Measurements from ENCODE around the gene KCNQ1. TPM values are rescaled to one million over a fixed set of nuclear protein-coding genes. Genes with fewer than 3 reads are reported as not detected.

KCNQ1 gene
- total and polyA plus RNA-seq, 2 donors (not counting 1 experiment from before 2014, with no cell fraction given), result 21.5 to 28.8 TPM

DNA sequence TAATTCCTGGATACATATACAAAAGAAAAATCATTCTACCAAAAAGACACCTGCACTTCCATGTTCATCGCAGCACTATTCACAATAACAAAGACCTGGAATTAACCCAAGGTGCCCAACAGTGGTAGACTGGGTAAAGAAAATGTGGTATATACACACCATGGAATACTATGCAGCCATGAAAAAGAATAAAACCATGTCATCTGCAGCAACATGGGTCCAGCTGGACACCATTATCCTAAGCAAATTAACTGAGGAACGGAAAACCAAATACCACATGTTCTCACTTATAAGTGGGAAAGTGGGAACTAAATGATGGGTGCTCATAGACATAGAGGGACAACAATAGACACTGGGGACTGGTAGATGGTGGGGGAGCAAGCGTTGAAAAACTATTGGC is 5.0 kb upstream of the KCNQ1 start:
- no peak overlapping the region for H3K27ac ChIP-seq (ENCODE audit: low read length in 2 of 2)
- no peaks in the 10 kb centered on the region for H3K36me3 ChIP-seq (replicated peaks in 1 of 2; ENCODE audit: control extremely low read depth in 1 of 2, control insufficient read depth in 1 of 2, extremely low read depth in 1 of 2, insufficient read depth in 2 of 2, low read length in 1 of 2)
- H3K9me3 ChIP-seq (ENCODE audit: control extremely low read depth in 1 of 3, control insufficient read depth in 2 of 3, insufficient read depth in 1 of 3, low read length in 2 of 3), result peaks cover 0 to 21% (median 0%) of the 10 kb centered on the region in 3 donors
- H3K79me2 ChIP-seq (ENCODE audit: control insufficient read depth, insufficient read depth, low read length), result no peaks in the 10 kb centered on the region
- no peak overlapping the region for H3K9ac ChIP-seq (ENCODE audit: low read length)
- intact Hi-C loops (cut with micrococcal nuclease), result no loop called here
- Mint-ChIP-seq H3K4me3 (no peak overlapping the region), H3K4me1 (peaks cover 7% of the 10 kb centered on the region), H3K9me3 (ENCODE audit: insufficient read depth) (peaks cover 4% of the 10 kb centered on the region), H3K27me3 (peaks cover 3% of the 10 kb centered on the region), H3K27ac (no peak overlapping the region)
- DNase-seq, result no peak
- POLR2A ChIA-PET, result interaction anchor here (0.5 kb wide), 1 partner anchor 260 kb away, joined by 3 read pairs; the partner anchor contains the start of gene KCNQ1OT1
- TF ChIP-seq CTCF (IDR thresholded peaks at IDR 0.05), result no peak
- TF ChIP-seq EZH2 (IDR thresholded peaks at IDR 0.05; ENCODE audit: borderline replicate concordance, insufficient read depth, low read depth, low read length, poor library complexity, severe bottlenecking), result no peak
- no peak overlapping the region for H3K4me2 ChIP-seq (replicated peaks; ENCODE audit: low read depth, low read length, poor library complexity, severe bottlenecking)
- H3K4me1 ChIP-seq (ENCODE audit: control insufficient read depth in 2 of 2, insufficient read depth in 2 of 2, low read length in 2 of 2), result peaks cover 4 to 6% of the 10 kb centered on the region in 2 donors
- H3K4me3 ChIP-seq (ENCODE audit: control extremely low read depth in 1 of 5, extremely low read depth in 1 of 5, insufficient read depth in 1 of 5, low read depth in 2 of 5, low read length in 4 of 5), result no peak overlapping the region
- ATAC-seq (ENCODE audit: low read depth), result no peak
- no peak overlapping the region for H2AFZ ChIP-seq (ENCODE audit: insufficient read depth, low read depth, low read length, poor library complexity, severe bottlenecking)
- CTCF ChIA-PET, result interaction anchor here (0.9 to 1.3 kb wide), 2 partner anchors 135 to 448 kb away, joined by 3 to 4 read pairs; no protein-coding TSS in a partner anchor
- no CpG with 5 or more reads among the region's 3 CpGs for WGBS (ENCODE audit: insufficient coverage)
- H3K27me3 ChIP-seq (replicated peaks in 1 of 4; ENCODE audit: control extremely low read depth in 1 of 4, control insufficient read depth in 3 of 4, insufficient read depth in 4 of 4, low read length in 3 of 4), result peaks cover 0 to 14% (median 1%) of the 10 kb centered on the region in 4 experiments
- no peaks in the 10 kb centered on the region for H4K20me1 ChIP-seq (ENCODE audit: control insufficient read depth, insufficient read depth, low read length, poor library complexity, severe bottlenecking)

- intact Hi-C loops (cut with micrococcal nuclease), result no loop called here
- no peak overlapping the region for H3K27ac Mint-ChIP-seq
- peaks cover 4% of the 10 kb centered on the region for H3K9me3 Mint-ChIP-seq (ENCODE audit: insufficient read depth)
- Histone ChIP-seq H3K4me2 (replicated peaks; ENCODE audit: low read depth, low read length, poor library complexity, severe bottlenecking) (no peak overlapping the region), H3K4me3 (ENCODE audit: control extremely low read depth in 1 of 5, extremely low read depth in 1 of 5, insufficient read depth in 1 of 5, low read depth in 2 of 5, low read length in 4 of 5) (no peak overlapping the region), H4K20me1 (ENCODE audit: control insufficient read depth, insufficient read depth, low read length, poor library complexity, severe bottlenecking) (no peaks in the 10 kb centered on the region), H3K9ac (ENCODE audit: low read length) (no peak overlapping the region), H3K36me3 (replicated peaks in 1 of 2; ENCODE audit: control extremely low read depth in 1 of 2, control insufficient read depth in 1 of 2, extremely low read depth in 1 of 2, insufficient read depth in 2 of 2, low read length in 1 of 2) (no peaks in the 10 kb centered on the region), H3K79me2 (ENCODE audit: control insufficient read depth, insufficient read depth, low read length) (no peaks in the 10 kb centered on the region), H3K4me1 (ENCODE audit: control insufficient read depth in 2 of 2, insufficient read depth in 2 of 2, low read length in 2 of 2) (peaks cover 6 to 11% of the 10 kb centered on the region in 2 donors), H3K9me3 (ENCODE audit: control extremely low read depth in 1 of 3, control insufficient read depth in 2 of 3, insufficient read depth in 1 of 3, low read length in 2 of 3) (peaks cover 0 to 21% (median 0%) of the 10 kb centered on the region in 3 donors), H3K27me3 (replicated peaks in 1 of 4; ENCODE audit: control extremely low read depth in 1 of 4, control insufficient read depth in 3 of 4, insufficient read depth in 4 of 4, low read length in 3 of 4) (peaks cover 0 to 16% (median under 1%) of the 10 kb centered on the region in 4 experiments), H3K27ac (ENCODE audit: low read length in 2 of 2) (no peak overlapping the region), H2AFZ (ENCODE audit: insufficient read depth, low read depth, low read length, poor library complexity, severe bottlenecking) (no peak overlapping the region)
- no peak overlapping the region for H3K4me3 Mint-ChIP-seq
- ChIA-PET POLR2A (no interaction called here), CTCF (interaction anchor here (0.8 to 1.3 kb wide), 3 partner anchors 136 to 447 kb away, joined by 3 to 4 read pairs (median 3); partner anchors contain the start of genes C11orf21 and TSPAN32)
- 75% methylated on average over 7 of the region's 8 CpGs for WGBS (ENCODE audit: insufficient coverage)
- peaks cover 3% of the 10 kb centered on the region for H3K27me3 Mint-ChIP-seq
- H3K4me1 Mint-ChIP-seq, result peaks cover 10% of the 10 kb centered on the region
- TF ChIP-seq CTCF (IDR thresholded peaks at IDR 0.05), result no peak
- TF ChIP-seq EZH2 (IDR thresholded peaks at IDR 0.05; ENCODE audit: borderline replicate concordance, insufficient read depth, low read depth, low read length, poor library complexity, severe bottlenecking), result no peak
- ATAC-seq (ENCODE audit: low read depth), result no peak
- no peak for DNase-seq
These were observed 4.2 kb upstream of the KCNQ1 start for GRCh38 chr11:2440646-2441045.

Data from B cell (primary cell).